Measurements from ENCODE around the gene OR1N2.
"Not testable (repeated sequence)": the region's sequence is repeated elsewhere in the genome, so short reads cannot be mapped to it uniquely, and the experiment has no call there.

The OR1N2 gene

GRCh38 chr9:122527193-122527592, 25.7 kb upstream of the OR1N2 start, which contains the start of gene OR1N1:
TSS of gene OR1N1 (minus strand) at chr9:122527293. CDS start at chr9:122527293, 0 bp downstream.
- H3K36me3 ChIP-seq (replicated peaks; ENCODE audit: insufficient read depth, low read length) = no peaks in the 10 kb centered on the region
- no peaks in the 10 kb centered on the region for H3K4me1 ChIP-seq (ENCODE audit: low read length)
- H3K9me3 ChIP-seq (replicated peaks; ENCODE audit: insufficient read depth, low read length) = no peaks in the 10 kb centered on the region
- no peak for DNase-seq
- H3K4me2 ChIP-seq (ENCODE audit: low read depth, low read length) = no peak within 1 kb of the TSS
- no peak within 1 kb of the TSS for H3K4me3 ChIP-seq (ENCODE audit: low read length)
- H3K27me3 ChIP-seq (replicated peaks; ENCODE audit: insufficient read depth, low read length) = no peaks in the 10 kb centered on the region
- H4K20me1 ChIP-seq (ENCODE audit: insufficient read depth, low read length) = no peaks in the 10 kb centered on the region
- TF ChIP-seq CTCF (IDR thresholded peaks at IDR 0.05; ENCODE audit: low read length) (no peak), EZH2 (optimal IDR thresholded peaks at IDR 0.05; ENCODE audit: low read depth, low read length) (no peak), EZH2phosphoT487 (IDR thresholded peaks at IDR 0.05; ENCODE audit: low read length) (no peak)
- no peaks in the 10 kb centered on the region for H3F3A ChIP-seq (ENCODE audit: insufficient read depth, low read length)
- H3K27ac ChIP-seq (ENCODE audit: low read length) = no peak within 1 kb of the TSS
- no peaks in the 10 kb centered on the region for H3K79me2 ChIP-seq (ENCODE audit: low read length)
- H3K9me2 ChIP-seq (replicated peaks; ENCODE audit: insufficient read depth, low read length) = no peaks in the 10 kb centered on the region
- no peak within 1 kb of the TSS for H3K9ac ChIP-seq (ENCODE audit: low read length)
- H2AFZ ChIP-seq (ENCODE audit: low read length) = no peak within 1 kb of the TSS

DNA sequence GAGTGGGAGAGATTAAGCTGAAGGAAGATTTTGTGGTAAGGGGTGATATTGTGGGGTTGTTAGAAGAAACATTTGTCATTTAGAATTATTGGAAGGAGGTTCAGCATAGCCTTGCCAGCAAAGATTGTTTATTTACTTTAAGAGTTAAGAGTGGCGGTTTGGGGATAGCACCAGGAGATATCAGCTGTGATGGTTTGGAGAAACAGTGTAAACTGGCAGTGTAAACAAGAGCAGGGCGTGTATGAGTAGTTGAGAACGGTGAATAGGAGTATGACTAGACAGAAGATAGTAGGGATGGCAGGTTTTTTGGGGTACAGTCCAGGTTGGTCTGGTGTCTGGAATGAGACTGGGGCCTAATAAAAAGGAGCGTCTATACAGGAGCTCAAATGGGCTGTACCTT, 21.8 kb upstream of the OR1N2 start:
- H2AFZ ChIP-seq (ENCODE audit: low read length); H3K4me2 ChIP-seq (ENCODE audit: low read depth, low read length); H3K9ac ChIP-seq (ENCODE audit: low read length); DNase-seq; H3K9me3 ChIP-seq (replicated peaks; ENCODE audit: insufficient read depth, low read length); H4K20me1 ChIP-seq (ENCODE audit: insufficient read depth, low read length); H3K36me3 ChIP-seq (replicated peaks; ENCODE audit: insufficient read depth, low read length); H3K4me1 ChIP-seq (ENCODE audit: low read length); H3K27ac ChIP-seq (ENCODE audit: low read length); H3F3A ChIP-seq (ENCODE audit: insufficient read depth, low read length); H3K9me2 ChIP-seq (replicated peaks; ENCODE audit: insufficient read depth, low read length); H3K4me3 ChIP-seq (ENCODE audit: low read length); H3K27me3 ChIP-seq (replicated peaks; ENCODE audit: insufficient read depth, low read length); H3K79me2 ChIP-seq (ENCODE audit: low read length): not testable (repeated sequence)

DNA sequence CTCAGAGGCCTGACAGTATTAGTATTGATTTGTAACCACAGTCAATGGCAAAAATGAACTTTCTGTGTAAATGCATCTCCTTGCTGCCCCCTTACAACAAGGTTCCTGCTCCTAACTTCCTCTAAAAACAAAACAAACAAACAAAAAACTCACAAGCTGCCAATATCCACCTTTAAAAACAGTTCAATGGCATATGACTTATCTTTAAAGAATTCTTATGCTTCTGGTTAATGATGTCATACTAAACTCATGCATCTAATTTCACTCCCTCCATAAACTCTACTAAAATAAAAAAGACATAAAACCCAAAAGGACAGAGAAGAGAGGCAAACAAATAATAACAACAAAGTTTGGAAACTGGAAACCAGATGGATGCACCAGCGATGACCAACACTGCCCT, 16.8 kb upstream of the OR1N2 start:
- TF ChIP-seq EZH2 (optimal IDR thresholded peaks at IDR 0.05; ENCODE audit: low read depth, low read length) = no peak
- no peak for TF ChIP-seq EZH2phosphoT487 (IDR thresholded peaks at IDR 0.05; ENCODE audit: low read length)
- no peak for TF ChIP-seq CTCF (IDR thresholded peaks at IDR 0.05; ENCODE audit: low read length)
- Histone ChIP-seq H3K36me3 (replicated peaks; ENCODE audit: insufficient read depth, low read length) (no peaks in the 10 kb centered on the region), H3K79me2 (ENCODE audit: low read length) (no peaks in the 10 kb centered on the region), H3F3A (ENCODE audit: insufficient read depth, low read length) (no peaks in the 10 kb centered on the region), H3K9me3 (replicated peaks; ENCODE audit: insufficient read depth, low read length) (no peaks in the 10 kb centered on the region), H3K27me3 (replicated peaks; ENCODE audit: insufficient read depth, low read length) (no peaks in the 10 kb centered on the region), H4K20me1 (ENCODE audit: insufficient read depth, low read length) (no peaks in the 10 kb centered on the region), H3K27ac (ENCODE audit: low read length) (no peak overlapping the region), H3K4me3 (ENCODE audit: low read length) (no peak overlapping the region), H2AFZ (ENCODE audit: low read length) (no peak overlapping the region), H3K4me1 (ENCODE audit: low read length) (no peaks in the 10 kb centered on the region), H3K4me2 (ENCODE audit: low read depth, low read length) (no peak overlapping the region), H3K9me2 (replicated peaks; ENCODE audit: insufficient read depth, low read length) (no peaks in the 10 kb centered on the region), H3K9ac (ENCODE audit: low read length) (no peak overlapping the region)
- no peak for DNase-seq

- not testable (repeated sequence) for H3F3A ChIP-seq (ENCODE audit: insufficient read depth, low read length); H3K79me2 ChIP-seq (ENCODE audit: low read length); H3K9ac ChIP-seq (ENCODE audit: low read length); H3K4me3 ChIP-seq (ENCODE audit: low read length); H3K27me3 ChIP-seq (replicated peaks; ENCODE audit: insufficient read depth, low read length); H3K4me1 ChIP-seq (ENCODE audit: low read length); H3K27ac ChIP-seq (ENCODE audit: low read length); H3K36me3 ChIP-seq (replicated peaks; ENCODE audit: insufficient read depth, low read length); DNase-seq; H3K9me2 ChIP-seq (replicated peaks; ENCODE audit: insufficient read depth, low read length); H3K4me2 ChIP-seq (ENCODE audit: low read depth, low read length); H2AFZ ChIP-seq (ENCODE audit: low read length); H3K9me3 ChIP-seq (replicated peaks; ENCODE audit: insufficient read depth, low read length); H4K20me1 ChIP-seq (ENCODE audit: insufficient read depth, low read length)
Observed at GRCh38 chr9:122537066-122537465, 15.8 kb upstream of the OR1N2 start.

All from MM.1S (cell line).